Uterus (tissue), 4 donors: ENCODE measurements around the gene SLC66A3. TPM values are rescaled to one million over a fixed set of nuclear protein-coding genes. Genes with fewer than 3 reads are reported as not detected.

Experiments used
- DNase-seq, 2 donors: peaks; one replicate each; pipeline ENCODE4 v3.0.0-alpha.2; 2019 to 2020
- H3K27ac ChIP-seq, 2 donors: fragments of 200-600 bp; sonication (generic); 1 replicate in 1 of 2; 2 replicates in 1 of 2; pipeline ENCODE4 v1.5.1; 2016 to 2018
- H3K27me3 ChIP-seq, 2 donors: fragments of 200-600 bp; sonication (generic); one replicate each; pipeline ENCODE4 v1.5.1; 2018 to 2019; ENCODE audit warnings: control low read depth in 1 of 2
- H3K36me3 ChIP-seq, 2 donors: fragments of 200-600 bp; sonication (generic); one replicate each; pipeline ENCODE4 v1.5.1; 2019; ENCODE audit warnings: control low read depth in 1 of 2
- H3K4me1 ChIP-seq, 2 donors: fragments of 200-600 bp; sonication (generic); one replicate each; pipeline ENCODE4 v1.5.1; 2018 to 2019; ENCODE audit warnings: control low read depth in 1 of 2
- H3K4me3 ChIP-seq, 2 donors: fragments of 200-600 bp; sonication (generic); 1 replicate in 1 of 2; 2 replicates in 1 of 2; pipeline ENCODE4 v1.5.1; 2018 to 2019; ENCODE audit warnings: mild to moderate bottlenecking in 1 of 2
- H3K9me3 ChIP-seq, 2 donors: fragments of 200-600 bp; sonication (generic); one replicate each; pipeline ENCODE4 v1.5.1; 2019; ENCODE audit warnings: control low read depth in 1 of 2
- CTCF ChIP-seq, 4 experiments: fragments of 200-600 bp in 2 of 4; fragments of 450-650 bp in 2 of 4; sonication (generic) in 2 of 4; IDR thresholded peaks; one replicate each; pipeline ENCODE4 v1.5.1; 2016 to 2019; ENCODE audit warnings: antibody characterized with exemption in 4 of 4, mild to moderate bottlenecking in 2 of 4, moderate library complexity in 1 of 4
- POLR2A ChIP-seq, 2 donors: fragments of 450-650 bp; IDR thresholded peaks; one replicate each; pipeline ENCODE4 v1.6.1; 2016; ENCODE audit warnings: antibody characterized with exemption in 2 of 2, mild to moderate bottlenecking in 1 of 2, moderate library complexity in 1 of 2
- intact Hi-C: fragments of 100-400 bp; cut with DNase I; formaldehyde crosslinking; loops from one replicate; pipeline ENCODE4 v1.15.1; 2023; ENCODE audit warnings: low total_unique reads
- total RNA-seq, 4 donors: library from RNA; depleted of rRNA in 3 of 4; stranded (reverse); fragments of >200 nt in 3 of 4; gene quantifications; one replicate each; pipeline versions ENCODE4 v1.1.0 to v1.2.4, GENCODE V29; 2014 to 2023
- donor health status: DM: yes; HTN: yes; CAD: no.

Gene SLC66A3
- total RNA-seq, 4 donors from 2014 or later: 22.2 to 51.7 (median 37.7) TPM

GRCh38 chr2:11201969-11202368 lies 46.7 kb downstream of the SLC66A3 start:
- H3K27ac ChIP-seq: no peak overlapping the region
- H3K4me3 ChIP-seq: no peak overlapping the region
- no peaks in the 10 kb centered on the region for H3K9me3 ChIP-seq
- H3K27me3 ChIP-seq: no peaks in the 10 kb centered on the region
- intact Hi-C loops: no loop called here
- H3K4me1 ChIP-seq: no peaks in the 10 kb centered on the region
- no peak for TF ChIP-seq POLR2A (IDR thresholded peaks at IDR 0.05)
- no peak for TF ChIP-seq CTCF (IDR thresholded peaks at IDR 0.05)
- H3K36me3 ChIP-seq: no peaks in the 10 kb centered on the region
- DNase-seq: no peak

GRCh38 chr2:11203480-11203879 lies 48.2 kb downstream of the SLC66A3 start:
- Histone ChIP-seq H3K4me1 (no peaks in the 10 kb centered on the region), H3K27ac (no peak overlapping the region), H3K27me3 (no peaks in the 10 kb centered on the region), H3K9me3 (no peaks in the 10 kb centered on the region), H3K36me3 (no peaks in the 10 kb centered on the region), H3K4me3 (no peak overlapping the region)
- DNase-seq: no peak
- TF ChIP-seq POLR2A (IDR thresholded peaks at IDR 0.05): no peak
- TF ChIP-seq CTCF (IDR thresholded peaks at IDR 0.05): no peak
- intact Hi-C loops: no loop called here

DNA sequence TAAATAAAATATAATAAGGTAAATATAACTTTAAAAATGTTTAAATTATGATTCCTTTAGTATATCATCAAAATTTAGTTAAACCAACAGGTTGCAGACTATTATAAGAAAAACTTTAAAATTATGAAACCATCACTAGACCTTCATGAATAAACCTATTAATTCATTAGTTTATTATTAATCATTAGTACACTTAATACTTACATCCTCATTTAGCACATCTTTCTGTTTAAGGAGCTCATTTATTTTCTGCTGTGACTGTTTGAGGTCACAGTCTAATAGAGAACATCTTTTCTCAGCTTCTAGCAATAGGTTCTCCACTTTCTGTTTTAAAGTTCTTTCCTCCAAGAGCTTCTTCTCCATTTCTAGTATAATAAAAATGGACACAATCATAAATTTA lies 52.8 kb downstream of the SLC66A3 start:
- no peaks in the 10 kb centered on the region for H3K27me3 ChIP-seq
- H3K27ac ChIP-seq: no peak overlapping the region
- intact Hi-C loops: no loop called here

DNA sequence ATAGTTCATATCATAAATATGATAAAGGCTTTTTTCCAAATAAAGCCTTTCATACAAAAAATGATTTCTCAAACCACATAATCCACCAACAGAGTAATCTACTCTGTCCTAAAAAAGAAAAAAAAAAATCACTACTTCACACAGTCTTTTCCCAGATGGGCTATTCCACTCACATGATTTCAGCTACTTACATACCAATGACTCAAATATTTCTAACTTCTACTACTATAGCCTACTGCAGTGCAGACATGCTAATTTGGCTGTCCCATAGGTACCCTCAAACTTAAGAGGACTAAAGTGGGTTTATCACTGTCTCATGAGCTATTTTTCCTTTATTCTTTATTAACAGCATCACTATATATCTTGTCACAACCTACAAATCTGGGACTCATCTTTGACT lies 57.4 kb downstream of the SLC66A3 start:
- DNase-seq: no peak
- Histone ChIP-seq H3K9me3 (no peaks in the 10 kb centered on the region), H3K27me3 (no peaks in the 10 kb centered on the region), H3K4me3 (no peak overlapping the region), H3K27ac (no peak overlapping the region), H3K36me3 (no peaks in the 10 kb centered on the region), H3K4me1 (no peaks in the 10 kb centered on the region)
- TF ChIP-seq POLR2A (IDR thresholded peaks at IDR 0.05) (no peak), CTCF (IDR thresholded peaks at IDR 0.05) (no peak)
- intact Hi-C loops: no loop called here

More for the DNA sequence above, 52.8 kb downstream of the SLC66A3 start:
- TF ChIP-seq CTCF (IDR thresholded peaks at IDR 0.05): no peak
- TF ChIP-seq POLR2A (IDR thresholded peaks at IDR 0.05): no peak
- DNase-seq: no peak
- Histone ChIP-seq H3K9me3 (no peaks in the 10 kb centered on the region), H3K4me1 (no peaks in the 10 kb centered on the region), H3K4me3 (no peak overlapping the region), H3K36me3 (no peaks in the 10 kb centered on the region)

GRCh38 chr2:11213090-11213638 lies 57.9 kb downstream of the SLC66A3 start:
- Histone ChIP-seq H3K4me3 (no peak overlapping the region), H3K4me1 (no peaks in the 10 kb centered on the region), H3K27me3 (no peaks in the 10 kb centered on the region), H3K36me3 (no peaks in the 10 kb centered on the region), H3K9me3 (no peaks in the 10 kb centered on the region), H3K27ac (no peak overlapping the region)
- DNase-seq: no peak
- TF ChIP-seq POLR2A (IDR thresholded peaks at IDR 0.05): no peak
- TF ChIP-seq CTCF (IDR thresholded peaks at IDR 0.05): no peak
- intact Hi-C loops: no loop called here
